Karpas-422 (cell line): ENCODE measurements around the gene ARID1B. TPM values are rescaled to one million over a fixed set of nuclear protein-coding genes. Genes with fewer than 3 reads are reported as not detected.

Experiments
- DNase-seq: peaks from one replicate; pipeline ENCODE4 v3.0.0-alpha.2; 2015
- H2AFZ ChIP-seq: fragments of 200-600 bp; sonication (generic); 2 replicates; pipeline ENCODE4 v1.6.1; 2014; ENCODE audit warnings: antibody characterized with exemption, low read length, mixed read lengths
- H3K27ac ChIP-seq: fragments of 200-600 bp; sonication (generic); 2 replicates; pipeline ENCODE4 v1.5.1; 2014; ENCODE audit warnings: mild to moderate bottlenecking, low read length, moderate library complexity
- H3K27me3 ChIP-seq: fragments of 200-600 bp; sonication (generic); 2 replicates; pipeline ENCODE4 v1.6.1; 2014; ENCODE audit warnings: low read length, mixed read lengths
- H3K36me3 ChIP-seq: fragments of 200-600 bp; sonication (generic); 2 replicates; pipeline ENCODE4 v1.6.1; 2014; ENCODE audit warnings: low read length, mixed read lengths; ENCODE audit not compliant: insufficient read depth
- H3K4me1 ChIP-seq: fragments of 200-600 bp; sonication (generic); 2 replicates; pipeline ENCODE4 v1.6.1; 2014; ENCODE audit warnings: mild to moderate bottlenecking, low read length, mixed read lengths
- H3K4me2 ChIP-seq: fragments of 200-600 bp; sonication (generic); 2 replicates; pipeline ENCODE4 v1.6.1; 2014; ENCODE audit warnings: low read length, low read depth, mild to moderate bottlenecking; ENCODE audit not compliant: poor library complexity, severe bottlenecking
- H3K4me3 ChIP-seq: fragments of 200-600 bp; sonication (generic); 2 replicates; pipeline ENCODE4 v1.5.1; 2014; ENCODE audit warnings: mild to moderate bottlenecking, antibody characterized with exemption, low read length, mixed read lengths
- H3K79me2 ChIP-seq: fragments of 200-600 bp; sonication (generic); 2 replicates; pipeline ENCODE4 v1.6.1; 2014; ENCODE audit warnings: mild to moderate bottlenecking, low read length, mixed read lengths
- H3K9ac ChIP-seq: fragments of 200-600 bp; sonication (generic); 2 replicates; pipeline ENCODE4 v1.6.0; 2014; ENCODE audit warnings: low read length
- H3K9me2 ChIP-seq: fragments of 200-600 bp; sonication (generic), shearing (Covaris generic); replicated peaks from 2 replicates; pipeline ENCODE4 v1.6.0; 2014; ENCODE audit warnings: mild to moderate bottlenecking, low read length, moderate library complexity; ENCODE audit not compliant: insufficient read depth
- H3K9me3 ChIP-seq: fragments of 300-700, 200-600 bp; sonication (generic); 2 replicates; pipeline ENCODE4 v1.6.1; 2014; ENCODE audit warnings: low read length, mixed read lengths
- H4K20me1 ChIP-seq: fragments of 200-600 bp; sonication (generic); 2 replicates; pipeline ENCODE4 v1.6.1; 2014; ENCODE audit warnings: mild to moderate bottlenecking, antibody characterized with exemption, low read length, low read depth; ENCODE audit not compliant: insufficient read depth
- total RNA-seq: library from RNA; depleted of rRNA; stranded (reverse); fragments of >200 nt; shearing (Covaris generic); gene quantifications from 2 replicates; pipeline ENCODE4 v1.2.3, GENCODE V29; 2014; ENCODE audit warnings: low replicate concordance

The ARID1B gene
- total RNA-seq, 1 experiment from 2014 or later: 174 TPM

DNA sequence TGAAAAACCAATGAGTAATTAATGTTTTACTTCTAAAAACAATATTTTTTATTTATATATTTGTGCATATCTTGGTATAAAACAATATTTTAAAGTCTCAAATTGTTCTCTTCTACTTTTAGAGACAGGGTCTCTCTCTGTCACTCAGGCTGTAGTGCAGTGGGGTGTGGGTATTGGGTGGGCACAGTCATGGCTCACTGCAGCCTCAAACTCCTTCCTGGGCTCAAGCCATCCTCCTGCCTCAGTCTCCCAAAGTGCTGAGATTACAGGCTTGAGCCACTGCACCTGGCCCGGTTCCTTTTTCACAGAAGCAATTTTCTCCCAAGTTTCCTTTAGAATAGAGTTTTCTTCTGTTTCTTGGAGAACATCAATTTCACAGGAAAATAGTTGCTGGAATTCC is 443.3 kb downstream of the ARID1B start:
- H3K9me3 ChIP-seq: no peaks in the 10 kb centered on the region
- H3K4me1 ChIP-seq: peaks cover 81% of the 10 kb centered on the region
- H3K4me2 ChIP-seq: peak overlapping the region; percentile 98
- no peaks in the 10 kb centered on the region for H3K36me3 ChIP-seq
- no peaks in the 10 kb centered on the region for H4K20me1 ChIP-seq
- peak overlapping the region; percentile 100 for H3K27ac ChIP-seq
- H3K9ac ChIP-seq: peak overlapping the region; percentile 90
- H3K27me3 ChIP-seq: no peaks in the 10 kb centered on the region
- H2AFZ ChIP-seq: no peak overlapping the region
- H3K4me3 ChIP-seq: peak overlapping the region; percentile 74
- H3K79me2 ChIP-seq: peaks cover 6% of the 10 kb centered on the region
- no peaks in the 10 kb centered on the region for H3K9me2 ChIP-seq
- no peak for DNase-seq

DNA sequence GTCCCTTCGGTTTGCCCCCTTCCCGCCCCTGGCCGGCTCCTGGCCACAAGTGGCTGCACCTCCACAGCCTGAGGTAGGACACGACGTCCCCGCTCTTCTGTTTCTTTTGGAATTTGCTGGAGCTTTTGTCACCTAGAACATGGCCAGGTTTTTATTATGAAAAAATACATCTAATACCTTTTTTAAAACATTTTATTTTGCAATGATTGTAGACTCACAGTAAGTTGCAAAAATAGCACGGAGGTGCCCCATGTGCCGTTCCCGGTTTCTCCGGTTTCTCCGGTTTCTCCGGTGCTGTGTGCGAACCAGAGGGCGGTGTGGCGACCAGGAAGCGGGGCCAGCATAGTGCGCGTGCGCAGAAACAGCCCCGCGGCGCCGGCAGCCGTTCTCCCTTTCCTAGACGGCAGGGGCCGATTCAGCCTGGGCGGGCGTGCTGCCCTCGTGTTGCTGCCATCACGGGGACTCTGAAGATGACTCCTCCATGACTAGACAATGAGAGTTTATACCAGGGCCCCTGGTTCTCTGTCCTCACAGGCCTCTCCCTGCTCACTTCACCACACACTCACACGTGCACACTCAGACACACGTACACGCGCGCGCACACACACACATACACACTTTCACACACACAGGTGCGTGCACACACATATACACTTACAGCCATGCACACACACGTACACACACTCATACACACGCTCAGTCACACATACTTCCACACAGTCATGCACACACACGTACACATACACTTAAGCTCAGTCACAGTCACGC is 444.1 kb downstream of the ARID1B start:
- peak overlapping the region; percentile 98 for H3K4me2 ChIP-seq
- no peaks in the 10 kb centered on the region for H3K27me3 ChIP-seq
- no peaks in the 10 kb centered on the region for H4K20me1 ChIP-seq
- H3K9me3 ChIP-seq: no peaks in the 10 kb centered on the region
- H3K36me3 ChIP-seq: no peaks in the 10 kb centered on the region
- peaks cover 6% of the 10 kb centered on the region for H3K79me2 ChIP-seq
- DNase-seq: peak; percentile 94
- H3K27ac ChIP-seq: peak overlapping the region; percentile 100
- H2AFZ ChIP-seq: no peak overlapping the region
- H3K4me3 ChIP-seq: peak overlapping the region; percentile 74
- H3K9me2 ChIP-seq: no peaks in the 10 kb centered on the region
- H3K9ac ChIP-seq: peak overlapping the region; percentile 90
- H3K4me1 ChIP-seq: peaks cover 81% of the 10 kb centered on the region

DNA sequence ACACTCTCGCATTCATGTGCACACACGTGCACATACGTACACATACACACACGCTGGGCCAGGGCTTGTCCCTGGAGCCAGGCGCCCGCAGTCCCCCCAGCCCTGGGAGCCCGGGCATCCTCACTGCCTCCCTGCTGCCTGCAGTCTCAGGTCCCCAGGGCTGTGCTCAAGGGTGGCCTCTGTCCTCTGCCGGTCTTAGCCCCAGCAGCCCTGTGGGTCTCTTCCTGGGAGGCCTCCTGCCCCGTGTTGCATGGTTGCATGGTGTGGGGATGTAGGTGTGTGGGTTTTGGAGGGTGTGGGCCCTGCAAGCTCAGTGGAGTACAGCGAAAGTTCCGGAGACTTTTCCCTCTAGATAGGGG is 444.6 kb downstream of the ARID1B start:
- H3K9me2 ChIP-seq: no peaks in the 10 kb centered on the region
- H3K4me1 ChIP-seq: peaks cover 85% of the 10 kb centered on the region
- no peaks in the 10 kb centered on the region for H3K9me3 ChIP-seq
- peak overlapping the region; percentile 74; the same call in 1 of the 2 replicates for H3K4me3 ChIP-seq
- H3K79me2 ChIP-seq: peaks cover 6% of the 10 kb centered on the region
- no peaks in the 10 kb centered on the region for H4K20me1 ChIP-seq
- peak overlapping the region; percentile 100 for H3K27ac ChIP-seq
- H3K27me3 ChIP-seq: no peaks in the 10 kb centered on the region
- H3K9ac ChIP-seq: peak overlapping the region; percentile 90
- H3K36me3 ChIP-seq: no peaks in the 10 kb centered on the region
- peak overlapping the region; percentile 98 for H3K4me2 ChIP-seq
- H2AFZ ChIP-seq: no peak overlapping the region
- DNase-seq: peak; percentile 63

DNA sequence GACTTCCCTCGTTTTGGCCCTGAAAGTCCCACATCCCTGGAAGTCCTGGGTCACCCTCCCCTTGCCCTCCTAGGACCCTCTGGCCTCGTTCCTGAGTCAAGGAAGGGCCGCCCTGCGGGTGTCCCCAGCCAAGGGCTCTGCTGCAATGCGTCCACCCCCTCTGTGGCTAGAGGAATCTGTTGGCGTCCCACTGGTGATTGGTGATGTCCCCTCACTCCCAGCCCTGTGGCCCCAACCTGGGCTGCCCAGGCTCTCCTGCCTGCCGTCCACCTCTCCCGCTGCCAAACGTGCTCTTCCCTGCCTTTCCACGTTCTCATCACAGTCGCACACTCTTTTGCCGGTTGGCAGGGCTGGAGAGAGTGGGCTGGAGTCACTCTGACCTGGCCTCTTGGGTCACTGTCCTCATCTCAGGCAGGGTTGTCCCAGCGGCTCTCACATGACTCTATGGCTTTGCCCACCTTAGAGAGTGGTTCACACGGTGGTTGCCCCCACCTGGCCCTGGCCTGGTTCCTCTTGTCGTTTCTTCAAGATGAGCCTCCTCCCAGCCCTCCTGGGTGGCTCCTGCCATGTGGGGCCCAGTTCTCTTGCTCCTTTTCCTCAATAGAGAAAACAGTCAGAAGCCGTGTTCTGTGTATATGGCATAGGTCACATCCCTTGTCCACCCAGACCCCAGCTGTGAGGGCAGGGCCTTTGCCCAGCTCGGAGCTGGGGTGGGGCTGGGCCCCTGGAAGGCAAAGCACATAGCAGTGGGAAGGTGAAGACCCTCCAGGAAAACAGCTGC is 445.2 kb downstream of the ARID1B start:
- Histone ChIP-seq H3K27me3 (no peaks in the 10 kb centered on the region), H3K9me2 (no peaks in the 10 kb centered on the region), H3K27ac (peak overlapping the region; percentile 100), H3K4me3 (peak overlapping the region; percentile 74; the same call in 1 of the 2 replicates), H3K4me1 (peaks cover 90% of the 10 kb centered on the region), H4K20me1 (no peaks in the 10 kb centered on the region), H3K36me3 (peaks cover 4% of the 10 kb centered on the region; the same call in 1 of the 2 replicates), H3K4me2 (peak overlapping the region; percentile 98), H3K9ac (peak overlapping the region; percentile 90), H3K79me2 (peaks cover 6% of the 10 kb centered on the region), H2AFZ (no peak overlapping the region), H3K9me3 (no peaks in the 10 kb centered on the region)
- peak; percentile 88 for DNase-seq

DNA sequence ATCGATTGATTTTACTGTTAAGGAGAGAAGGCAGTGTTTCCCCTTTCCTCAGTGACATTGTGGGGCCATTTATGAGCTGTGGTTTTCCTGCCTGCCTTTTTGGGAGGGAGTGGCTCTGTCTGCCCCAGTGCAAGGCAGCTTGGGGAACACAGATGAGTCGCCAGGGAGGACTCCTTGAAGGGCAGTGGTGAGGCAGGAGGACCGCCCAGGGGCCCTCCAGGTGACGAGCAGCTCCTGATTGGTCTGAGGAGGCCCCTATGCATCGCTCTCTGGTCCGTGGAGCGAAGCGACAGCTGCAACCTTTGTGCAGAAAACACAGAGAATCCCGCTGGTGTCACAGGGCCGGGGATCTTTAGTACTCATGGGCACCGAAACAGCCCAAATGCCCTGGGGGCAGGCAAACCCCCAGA is 445.8 kb downstream of the ARID1B start:
- DNase-seq: peak; percentile 98
- Histone ChIP-seq H3K27me3 (no peaks in the 10 kb centered on the region), H3K79me2 (peaks cover 6% of the 10 kb centered on the region), H4K20me1 (no peaks in the 10 kb centered on the region), H3K9me2 (no peaks in the 10 kb centered on the region), H3K36me3 (peaks cover 6% of the 10 kb centered on the region; the same call in 1 of the 2 replicates), H3K4me3 (peak overlapping the region; percentile 74; the same call in 1 of the 2 replicates), H3K27ac (peak overlapping the region; percentile 100), H3K9me3 (no peaks in the 10 kb centered on the region), H3K9ac (peak overlapping the region; percentile 90), H3K4me2 (peak overlapping the region; percentile 98), H2AFZ (no peak overlapping the region), H3K4me1 (peaks cover 97% of the 10 kb centered on the region)

DNA sequence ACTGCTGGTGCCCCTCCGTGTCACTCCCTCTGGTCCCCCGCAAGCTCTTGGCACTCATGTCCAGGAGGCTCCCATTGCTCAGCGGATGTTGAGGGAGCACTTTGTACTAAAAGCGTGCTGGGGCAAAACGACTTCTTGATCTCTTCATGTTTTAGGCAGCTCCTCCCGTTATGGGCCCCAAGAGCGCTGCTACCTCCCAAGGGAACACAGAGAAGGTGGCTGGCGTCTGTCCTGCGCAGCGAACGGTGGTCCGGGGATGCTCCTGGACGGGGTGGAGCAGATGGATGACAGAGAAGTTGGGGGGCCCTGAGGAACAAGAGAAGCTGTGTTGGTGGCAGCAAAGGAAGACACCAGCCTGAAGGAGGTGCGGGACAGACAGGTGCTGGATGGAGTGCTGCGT is 446.3 kb downstream of the ARID1B start:
- Histone ChIP-seq H3K36me3 (peaks cover 6% of the 10 kb centered on the region; the same call in 1 of the 2 replicates), H3K4me1 (peaks cover 98% of the 10 kb centered on the region), H3K79me2 (peaks cover 6% of the 10 kb centered on the region), H4K20me1 (no peaks in the 10 kb centered on the region), H3K27ac (peak overlapping the region; percentile 100), H3K9ac (peak overlapping the region; percentile 84), H3K9me2 (no peaks in the 10 kb centered on the region), H3K27me3 (no peaks in the 10 kb centered on the region), H3K4me2 (peak overlapping the region; percentile 98), H3K4me3 (peak overlapping the region; percentile 66), H3K9me3 (no peaks in the 10 kb centered on the region), H2AFZ (no peak overlapping the region)
- no peak for DNase-seq

DNA sequence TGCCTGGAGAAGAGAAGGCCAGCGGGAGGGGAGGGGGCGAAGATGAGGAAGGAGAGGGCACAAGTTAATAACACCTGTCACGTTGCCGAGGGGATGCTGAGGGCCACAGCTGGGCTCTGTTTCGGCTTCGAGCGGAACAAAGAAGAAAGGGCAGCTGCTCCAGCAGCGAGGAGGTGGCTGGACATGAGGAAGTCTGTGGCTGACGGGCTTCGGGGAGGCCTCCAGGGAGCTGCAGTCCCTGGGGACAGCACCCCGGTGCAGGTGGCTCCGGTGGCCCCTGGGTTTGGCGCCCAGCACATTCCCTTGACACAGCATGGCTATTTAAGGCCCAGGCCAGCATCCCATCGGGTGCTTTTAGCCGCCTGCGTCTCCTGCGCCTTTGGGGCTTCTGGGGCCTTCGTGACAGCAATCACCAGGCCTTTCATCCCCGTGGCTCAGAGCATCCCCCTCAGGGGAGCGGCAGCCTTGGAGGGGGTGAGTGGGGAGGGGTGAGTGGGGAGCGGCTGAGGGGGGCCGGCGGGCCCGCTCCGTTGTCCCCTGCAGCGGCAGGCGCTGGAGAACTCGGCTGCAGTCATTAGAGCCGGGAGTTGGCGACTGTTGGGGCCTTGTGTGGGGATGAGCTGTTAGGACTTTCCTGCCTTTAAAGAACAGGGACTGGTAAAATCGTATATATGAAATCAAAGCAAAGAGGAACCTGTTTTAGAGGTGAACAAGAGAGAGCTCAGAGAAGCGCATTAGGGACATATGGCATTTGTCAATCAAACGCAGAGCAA is 447.2 kb downstream of the ARID1B start:
- Histone ChIP-seq H3K4me1 (peaks cover 98% of the 10 kb centered on the region), H3K36me3 (peaks cover 6% of the 10 kb centered on the region; the same call in 1 of the 2 replicates), H3K27me3 (no peaks in the 10 kb centered on the region), H3K9me2 (no peaks in the 10 kb centered on the region), H4K20me1 (no peaks in the 10 kb centered on the region), H3K9me3 (no peaks in the 10 kb centered on the region), H3K9ac (peak overlapping the region; percentile 84), H3K4me2 (peak overlapping the region; percentile 98), H2AFZ (no peak overlapping the region), H3K79me2 (peaks cover 6% of the 10 kb centered on the region), H3K4me3 (peak overlapping the region; percentile 66), H3K27ac (peak overlapping the region; percentile 100)
- peak; percentile 98 for DNase-seq
